Measurements from ENCODE around the gene ZNF446.
"Not testable (repeated sequence)": the region's sequence is repeated elsewhere in the genome, so short reads cannot be mapped to it uniquely, and the experiment has no call there.

DNA sequence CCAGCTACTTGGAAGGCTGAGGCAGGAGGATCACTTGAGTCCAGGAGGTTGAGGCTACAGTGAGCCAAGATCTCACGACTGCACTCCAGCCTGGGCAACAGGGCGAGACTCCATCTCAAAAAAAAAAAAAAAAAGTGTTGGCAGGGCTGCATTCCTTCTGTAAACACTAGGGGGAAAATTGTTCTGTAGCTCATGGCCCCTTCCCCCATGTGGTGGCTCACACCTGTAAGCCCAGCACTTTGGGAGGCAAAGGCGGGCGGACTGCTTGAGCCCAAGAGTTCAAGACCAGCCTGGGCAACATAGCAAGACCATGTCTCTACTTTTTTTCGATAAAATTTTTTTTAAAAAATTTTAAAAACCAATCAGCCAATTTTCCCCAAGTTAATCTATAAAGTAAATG, 8.2 kb downstream of the ZNF446 start:
- TF ChIP-seq, protein P1, sequence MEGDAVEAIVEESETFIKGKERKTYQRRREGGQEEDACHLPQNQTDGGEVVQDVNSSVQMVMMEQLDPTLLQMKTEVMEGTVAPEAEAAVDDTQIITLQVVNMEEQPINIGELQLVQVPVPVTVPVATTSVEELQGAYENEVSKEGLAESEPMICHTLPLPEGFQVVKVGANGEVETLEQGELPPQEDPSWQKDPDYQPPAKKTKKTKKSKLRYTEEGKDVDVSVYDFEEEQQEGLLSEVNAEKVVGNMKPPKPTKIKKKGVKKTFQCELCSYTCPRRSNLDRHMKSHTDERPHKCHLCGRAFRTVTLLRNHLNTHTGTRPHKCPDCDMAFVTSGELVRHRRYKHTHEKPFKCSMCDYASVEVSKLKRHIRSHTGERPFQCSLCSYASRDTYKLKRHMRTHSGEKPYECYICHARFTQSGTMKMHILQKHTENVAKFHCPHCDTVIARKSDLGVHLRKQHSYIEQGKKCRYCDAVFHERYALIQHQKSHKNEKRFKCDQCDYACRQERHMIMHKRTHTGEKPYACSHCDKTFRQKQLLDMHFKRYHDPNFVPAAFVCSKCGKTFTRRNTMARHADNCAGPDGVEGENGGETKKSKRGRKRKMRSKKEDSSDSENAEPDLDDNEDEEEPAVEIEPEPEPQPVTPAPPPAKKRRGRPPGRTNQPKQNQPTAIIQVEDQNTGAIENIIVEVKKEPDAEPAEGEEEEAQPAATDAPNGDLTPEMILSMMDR (conservative IDR thresholded peaks at IDR 0.05; ENCODE audit: low read depth, low read length) = not testable (repeated sequence)
- TF ChIP-seq EZH2 (IDR thresholded peaks at IDR 0.05; ENCODE audit: low read length, unreplicated experiment); EZH2phosphoT487 (IDR thresholded peaks at IDR 0.05; ENCODE audit: borderline replicate concordance, low read length): not testable (repeated sequence)
